GM12801 (cell line): ENCODE results near the gene DDX31.

Experiments used
- TF ChIP-seq, protein P1 (sequence below): IDR thresholded peaks from one replicate; pipeline ENCODE4 v1.5.1; 2011; ENCODE audit warnings: control low read depth; ENCODE audit not compliant: insufficient read length; ENCODE audit errors: extremely low read depth

The DDX31 gene

DNA sequence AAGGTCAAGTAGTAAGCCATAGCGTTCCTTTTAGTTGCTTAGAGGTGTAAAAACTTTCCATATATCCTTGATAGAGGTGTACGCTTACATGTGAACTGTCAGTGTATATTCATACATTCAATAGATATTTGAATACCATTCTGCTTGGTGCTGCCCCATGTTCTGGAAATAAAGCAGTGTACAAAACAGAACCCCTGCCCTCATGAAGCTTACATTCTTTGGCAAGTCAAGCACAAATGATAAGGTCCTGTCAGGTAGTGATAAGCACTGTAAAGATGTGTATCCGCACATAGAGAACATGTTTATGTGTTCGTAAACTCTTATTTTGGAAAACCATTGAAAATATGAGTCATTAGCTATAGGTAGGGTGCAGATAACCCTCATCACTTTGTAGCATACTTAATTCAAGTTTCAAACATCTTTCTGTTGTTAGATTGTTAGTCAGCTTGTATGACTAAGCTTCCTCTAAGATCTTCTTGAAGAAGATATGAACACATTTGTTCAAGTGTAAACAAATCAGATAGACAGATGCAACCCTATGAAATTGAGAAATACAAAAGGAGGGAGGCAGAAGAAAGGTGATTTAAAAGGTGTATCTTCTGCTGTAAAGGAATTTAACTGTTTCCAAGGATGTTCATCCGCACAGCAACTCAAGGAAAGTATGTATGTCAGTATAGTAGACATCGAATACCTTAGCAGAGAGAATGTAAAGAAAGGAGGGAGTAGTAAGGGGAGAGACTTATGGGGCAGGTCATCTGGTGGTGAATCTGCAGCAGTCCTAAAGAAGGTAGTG is 2.0 kb upstream of the DDX31 start:
- TF ChIP-seq, protein P1, sequence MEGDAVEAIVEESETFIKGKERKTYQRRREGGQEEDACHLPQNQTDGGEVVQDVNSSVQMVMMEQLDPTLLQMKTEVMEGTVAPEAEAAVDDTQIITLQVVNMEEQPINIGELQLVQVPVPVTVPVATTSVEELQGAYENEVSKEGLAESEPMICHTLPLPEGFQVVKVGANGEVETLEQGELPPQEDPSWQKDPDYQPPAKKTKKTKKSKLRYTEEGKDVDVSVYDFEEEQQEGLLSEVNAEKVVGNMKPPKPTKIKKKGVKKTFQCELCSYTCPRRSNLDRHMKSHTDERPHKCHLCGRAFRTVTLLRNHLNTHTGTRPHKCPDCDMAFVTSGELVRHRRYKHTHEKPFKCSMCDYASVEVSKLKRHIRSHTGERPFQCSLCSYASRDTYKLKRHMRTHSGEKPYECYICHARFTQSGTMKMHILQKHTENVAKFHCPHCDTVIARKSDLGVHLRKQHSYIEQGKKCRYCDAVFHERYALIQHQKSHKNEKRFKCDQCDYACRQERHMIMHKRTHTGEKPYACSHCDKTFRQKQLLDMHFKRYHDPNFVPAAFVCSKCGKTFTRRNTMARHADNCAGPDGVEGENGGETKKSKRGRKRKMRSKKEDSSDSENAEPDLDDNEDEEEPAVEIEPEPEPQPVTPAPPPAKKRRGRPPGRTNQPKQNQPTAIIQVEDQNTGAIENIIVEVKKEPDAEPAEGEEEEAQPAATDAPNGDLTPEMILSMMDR, result no peak

- TF ChIP-seq, protein P1, result no peak
Measured at GRCh38 chr9:132670457-132671391, 941 bp upstream of the DDX31 start, which contains the start of gene GTF3C4. GTF3C4 (plus strand) TSS chr9:132670464; CDS start chr9:132670599, 135 bp downstream.

- TF ChIP-seq, protein P1, result no peak
Measured at GRCh38 chr9:132669319-132669697, 475 bp downstream of the DDX31 start.

- TF ChIP-seq, protein P1, result no peak
Measured at GRCh38 chr9:132663851-132664250, 5.9 kb downstream of the DDX31 start.

DNA sequence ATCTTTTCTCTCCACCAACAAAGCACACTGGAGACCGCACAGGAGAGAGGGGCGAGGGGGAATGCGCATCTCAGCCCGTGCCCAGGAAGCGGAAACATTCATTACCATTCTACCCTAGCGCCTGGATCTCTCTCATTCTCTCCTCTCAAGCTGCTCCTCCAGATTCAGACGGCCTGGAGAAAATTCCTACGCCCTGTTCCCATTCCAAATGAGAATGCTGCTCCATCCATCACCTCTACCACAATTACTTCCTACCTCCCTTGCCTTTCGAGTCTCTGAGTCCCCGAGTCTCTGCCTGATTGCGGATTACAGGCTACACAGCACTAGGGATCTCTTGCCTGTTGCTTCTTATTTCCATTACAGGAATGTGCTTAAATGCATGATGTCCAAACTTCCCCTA is 6.7 kb downstream of the DDX31 start:
- TF ChIP-seq, protein P1, result no peak

DNA sequence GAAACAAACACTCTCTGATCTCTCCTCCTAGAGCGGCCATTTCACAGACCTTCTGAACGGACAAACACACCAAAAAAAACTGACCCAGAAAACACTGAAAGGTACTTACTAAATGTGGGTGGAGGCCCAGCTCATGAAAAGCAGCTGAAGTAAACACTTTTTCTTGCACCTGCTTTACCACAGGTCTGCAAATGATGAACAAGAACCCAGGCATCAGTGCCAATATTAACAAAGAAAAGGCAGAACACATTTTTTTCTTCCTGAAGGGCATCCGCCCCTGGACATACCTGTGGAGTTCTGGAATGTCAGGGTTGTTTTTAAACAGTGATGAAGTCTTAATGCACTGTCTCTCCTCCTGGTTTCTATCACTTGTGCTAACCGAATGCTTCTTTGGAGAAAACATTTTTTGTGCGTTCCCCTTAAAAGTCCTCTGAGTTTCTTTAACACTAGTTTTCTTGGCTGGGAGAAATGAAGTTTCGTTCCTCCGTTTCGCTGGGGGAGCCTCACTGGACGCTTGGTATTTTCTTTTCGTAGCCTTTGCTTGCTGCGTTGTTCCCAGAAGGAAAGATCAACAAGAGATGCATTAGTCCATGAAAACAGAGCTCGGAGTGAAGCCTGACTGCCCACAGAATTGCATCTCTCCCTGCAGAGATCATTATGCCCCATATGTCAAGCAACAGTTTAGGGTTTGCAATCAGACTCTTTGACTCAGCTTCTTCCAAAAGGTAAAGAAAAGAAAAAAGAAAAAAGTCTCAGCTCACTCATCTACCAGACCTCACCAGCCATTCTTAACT is 7.4 kb downstream of the DDX31 start:
- TF ChIP-seq, protein P1, result no peak

- TF ChIP-seq, protein P1, result no peak
Measured at GRCh38 chr9:132656299-132656698, 13.5 kb downstream of the DDX31 start.
